GM12878 (cell line): ENCODE results near the gene CNTNAP2.

ENCODE experiments used
- CEBPB ChIP-seq, 2 experiments: fragments of 150-350 bp in 1 of 2; IDR thresholded peaks; 2 replicates each; pipeline ENCODE4 v1.6.1; 2012 to 2014; ENCODE audit warnings: low read depth in 2 of 2, low read length in 2 of 2, borderline replicate concordance in 1 of 2, inconsistent platforms in 1 of 2
- CTCF ChIP-seq, 3 experiments: IDR thresholded peaks in 2 of 3; conservative IDR thresholded peaks in 1 of 3; 2 replicates each; pipeline ENCODE4 v1.5.1; 2011; ENCODE audit warnings: low read depth in 3 of 3, low read length in 3 of 3, mild to moderate bottlenecking in 3 of 3, control low read depth in 2 of 3, moderate library complexity in 2 of 3, inconsistent platforms in 1 of 3, mixed read lengths in 1 of 3; ENCODE audit not compliant: control insufficient read depth in 2 of 3, insufficient read depth in 1 of 3; ENCODE audit errors: extremely low read depth in 1 of 3
- CUX1 ChIP-seq: IDR thresholded peaks from 2 replicates; pipeline ENCODE4 v1.6.1; 2012; ENCODE audit warnings: improper control_type of control experiment, low read depth, low read length; ENCODE audit not compliant: insufficient replicate concordance
- POLR2A ChIP-seq: IDR thresholded peaks from 2 replicates; pipeline ENCODE4 v1.6.1; 2011; ENCODE audit warnings: low read depth, mild to moderate bottlenecking, low read length
- REST ChIP-seq: IDR thresholded peaks from 2 replicates; pipeline ENCODE4 v1.6.1; 2012; ENCODE audit warnings: mild to moderate bottlenecking, low read depth, low read length
- YBX1 ChIP-seq: fragments of 450-650 bp; IDR thresholded peaks from 2 replicates; pipeline ENCODE4 v1.6.1; 2016; ENCODE audit warnings: antibody characterized with exemption

- no peak for TF ChIP-seq YBX1
- TF ChIP-seq REST = no peak
- no peak for TF ChIP-seq CUX1
- no peak for TF ChIP-seq CTCF (IDR thresholded peaks at IDR 0.05 in 2 of 3, conservative IDR thresholded peaks at IDR 0.05 in 1 of 3; ENCODE audit: control insufficient read depth in 2 of 3, extremely low read depth in 1 of 3, insufficient read depth in 1 of 3, low read depth in 3 of 3, low read length in 3 of 3)
- no peak for TF ChIP-seq POLR2A
- TF ChIP-seq CEBPB (IDR thresholded peaks at IDR 0.05; ENCODE audit: borderline replicate concordance in 1 of 2, low read depth in 2 of 2, low read length in 2 of 2) = no peak
Measured at GRCh38 chr7:146126767-146127509, 10.3 kb downstream of the CNTNAP2 start.
